Smooth muscle cell (in vitro differentiated cells): Measurements from ENCODE around the gene NKX1-2. TPM values are rescaled to one million over a fixed set of nuclear protein-coding genes. Genes with fewer than 3 reads are reported as not detected.

ENCODE experiments used
- DNase-seq: peaks from one replicate; lab custom pipeline; 2025; ENCODE audit not compliant: unreplicated experiment; lab: John Stamatoyannopoulos, UW
- H2AFZ ChIP-seq: fragments of 200-600 bp; sonication (generic); 2 replicates; pipeline ENCODE4 v1.6.0; 2016; ENCODE audit warnings: antibody characterized with exemption, low read depth, mild to moderate bottlenecking
- H3F3A ChIP-seq: fragments of 200-600 bp; sonication (generic); 2 replicates; pipeline ENCODE4 v1.6.0; 2017; ENCODE audit warnings: antibody characterized with exemption, low read depth
- H3K27ac ChIP-seq: fragments of 200-600 bp; sonication (generic); 2 replicates; pipeline ENCODE4 v1.5.1; 2016; ENCODE audit warnings: low read depth, mild to moderate bottlenecking
- H3K27me3 ChIP-seq: fragments of 200-600 bp; sonication (generic); 2 replicates; pipeline ENCODE4 v1.6.1; 2016; ENCODE audit warnings: low read depth, mild to moderate bottlenecking
- H3K36me3 ChIP-seq: fragments of 200-600 bp; sonication (generic); 2 replicates; pipeline ENCODE4 v1.5.1; 2016; ENCODE audit warnings: low read depth
- H3K4me1 ChIP-seq: fragments of 200-600 bp; sonication (generic); 2 replicates; pipeline ENCODE4 v1.5.1; 2016; ENCODE audit warnings: low read depth
- H3K4me2 ChIP-seq: fragments of 200-600 bp; sonication (generic); 2 replicates; pipeline ENCODE4 v1.6.0; 2016; ENCODE audit warnings: mild to moderate bottlenecking
- H3K4me3 ChIP-seq: fragments of 200-600 bp; sonication (generic); 2 replicates; pipeline ENCODE4 v1.5.1; 2016; ENCODE audit warnings: mild to moderate bottlenecking
- H3K79me2 ChIP-seq: fragments of 200-600 bp; sonication (generic); 2 replicates; pipeline ENCODE4 v1.6.0; 2016; ENCODE audit warnings: low read depth, mild to moderate bottlenecking
- H3K9ac ChIP-seq: fragments of 200-600 bp; sonication (generic); 2 replicates; pipeline ENCODE4 v1.6.0; 2016; ENCODE audit warnings: low read depth
- H3K9me3 ChIP-seq: fragments of 200-600 bp; sonication (generic); replicated peaks from 2 replicates; pipeline ENCODE4 v1.5.1; 2016; ENCODE audit warnings: low read depth
- H4K20me1 ChIP-seq: fragments of 200-600 bp; sonication (generic); 2 replicates; pipeline ENCODE4 v1.6.0; 2016; ENCODE audit warnings: low read depth
- WGBS: methylation state at CpG from one replicate; pipeline ENCODE4 v1.1.7; 2016; ENCODE audit warnings: low lambda C conversion rate; 5-methylcytosine and 5-hydroxymethylcytosine counted together
- polyA plus RNA-seq: library from polyadenylated mRNA; unstranded; fragments of >200 nt; fragmentation: Nextera tagmentation; extraction: Ambion mirVana; gene quantifications from 2 replicates; pipeline ENCODE4 v1.2.1, GENCODE V29; 2016
- total RNA-seq: library from RNA; depleted of rRNA; stranded (reverse); fragments of >200 nt; gene quantifications from 2 replicates; pipeline ENCODE4 v1.2.3, GENCODE V29; 2014
- TF ChIP-seq, protein P1 (sequence below): fragments of 200-600 bp; sonication (generic); IDR thresholded peaks from 2 replicates; pipeline ENCODE4 v1.5.1; 2017; ENCODE audit warnings: borderline replicate concordance, mild to moderate bottlenecking, antibody characterized with exemption; ENCODE audit not compliant: insufficient read depth, poor library complexity, severe bottlenecking

Gene NKX1-2
- total and polyA plus RNA-seq, 2 experiments from 2014 or later = not detected

DNA sequence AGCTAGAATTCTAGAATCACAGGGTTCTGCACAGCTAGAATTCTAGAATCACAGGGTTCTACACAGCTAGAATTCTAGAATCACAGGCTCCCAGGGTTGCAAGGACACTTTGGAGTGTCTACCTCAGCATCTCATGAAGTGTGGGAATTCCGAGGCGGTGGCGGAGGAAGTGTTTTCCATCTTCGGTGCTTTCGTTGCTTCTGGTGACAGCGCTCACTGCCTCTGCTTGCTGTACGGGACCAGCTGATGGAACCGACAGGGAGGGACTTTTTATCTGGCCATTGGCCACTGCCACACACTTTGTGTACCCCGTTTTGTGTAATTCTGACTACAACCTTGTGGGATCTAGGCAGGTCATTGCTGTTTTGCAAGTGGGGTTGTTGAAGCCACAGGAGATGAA lies 41.3 kb upstream of the NKX1-2 start:
- 97% methylated on average over 9 of the region's 9 CpGs for WGBS
- Histone ChIP-seq H3K27me3 (no peaks in the 10 kb centered on the region), H3K9me3 (no peaks in the 10 kb centered on the region), H3K36me3 (no peaks in the 10 kb centered on the region), H3K27ac (no peak overlapping the region), H3K9ac (no peak overlapping the region), H3F3A (no peaks in the 10 kb centered on the region), H3K4me2 (no peak overlapping the region), H4K20me1 (no peaks in the 10 kb centered on the region), H3K4me1 (no peaks in the 10 kb centered on the region), H2AFZ (no peak overlapping the region), H3K79me2 (no peaks in the 10 kb centered on the region), H3K4me3 (no peak overlapping the region)
- no peak for DNase-seq
- TF ChIP-seq, protein P1, sequence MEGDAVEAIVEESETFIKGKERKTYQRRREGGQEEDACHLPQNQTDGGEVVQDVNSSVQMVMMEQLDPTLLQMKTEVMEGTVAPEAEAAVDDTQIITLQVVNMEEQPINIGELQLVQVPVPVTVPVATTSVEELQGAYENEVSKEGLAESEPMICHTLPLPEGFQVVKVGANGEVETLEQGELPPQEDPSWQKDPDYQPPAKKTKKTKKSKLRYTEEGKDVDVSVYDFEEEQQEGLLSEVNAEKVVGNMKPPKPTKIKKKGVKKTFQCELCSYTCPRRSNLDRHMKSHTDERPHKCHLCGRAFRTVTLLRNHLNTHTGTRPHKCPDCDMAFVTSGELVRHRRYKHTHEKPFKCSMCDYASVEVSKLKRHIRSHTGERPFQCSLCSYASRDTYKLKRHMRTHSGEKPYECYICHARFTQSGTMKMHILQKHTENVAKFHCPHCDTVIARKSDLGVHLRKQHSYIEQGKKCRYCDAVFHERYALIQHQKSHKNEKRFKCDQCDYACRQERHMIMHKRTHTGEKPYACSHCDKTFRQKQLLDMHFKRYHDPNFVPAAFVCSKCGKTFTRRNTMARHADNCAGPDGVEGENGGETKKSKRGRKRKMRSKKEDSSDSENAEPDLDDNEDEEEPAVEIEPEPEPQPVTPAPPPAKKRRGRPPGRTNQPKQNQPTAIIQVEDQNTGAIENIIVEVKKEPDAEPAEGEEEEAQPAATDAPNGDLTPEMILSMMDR = no peak

DNA sequence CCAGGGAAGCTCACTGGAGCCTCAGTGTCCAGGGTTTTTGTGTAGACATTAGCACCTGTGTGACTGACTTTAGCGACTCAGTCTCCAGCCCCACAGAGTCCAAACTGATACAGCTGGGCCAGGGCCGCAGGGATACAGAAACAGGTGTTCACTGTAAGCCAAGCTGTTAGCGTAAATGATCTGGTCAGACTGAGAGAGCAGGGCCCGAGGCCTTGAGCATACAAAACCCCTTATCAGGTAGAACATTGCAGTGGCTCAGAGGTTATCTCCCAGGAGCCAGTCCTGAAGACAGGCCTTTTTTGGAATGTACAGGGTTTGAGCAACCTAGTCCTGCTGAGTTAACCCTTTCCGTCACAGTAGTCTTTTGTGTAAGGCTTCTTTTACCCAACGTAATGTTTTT lies 36.8 kb upstream of the NKX1-2 start:
- no peaks in the 10 kb centered on the region for H3K4me1 ChIP-seq
- H3K27ac ChIP-seq = no peak overlapping the region
- H3K79me2 ChIP-seq = no peaks in the 10 kb centered on the region
- H4K20me1 ChIP-seq = no peaks in the 10 kb centered on the region
- TF ChIP-seq, protein P1 = no peak
- H3K4me3 ChIP-seq = no peak overlapping the region
- 89% methylated on average over 6 of the region's 6 CpGs for WGBS
- H3K9ac ChIP-seq = no peak overlapping the region
- no peaks in the 10 kb centered on the region for H3K9me3 ChIP-seq
- DNase-seq = no peak
- H3F3A ChIP-seq = no peaks in the 10 kb centered on the region
- no peaks in the 10 kb centered on the region for H3K27me3 ChIP-seq
- no peak overlapping the region for H3K4me2 ChIP-seq
- no peaks in the 10 kb centered on the region for H3K36me3 ChIP-seq
- H2AFZ ChIP-seq = no peak overlapping the region

DNA sequence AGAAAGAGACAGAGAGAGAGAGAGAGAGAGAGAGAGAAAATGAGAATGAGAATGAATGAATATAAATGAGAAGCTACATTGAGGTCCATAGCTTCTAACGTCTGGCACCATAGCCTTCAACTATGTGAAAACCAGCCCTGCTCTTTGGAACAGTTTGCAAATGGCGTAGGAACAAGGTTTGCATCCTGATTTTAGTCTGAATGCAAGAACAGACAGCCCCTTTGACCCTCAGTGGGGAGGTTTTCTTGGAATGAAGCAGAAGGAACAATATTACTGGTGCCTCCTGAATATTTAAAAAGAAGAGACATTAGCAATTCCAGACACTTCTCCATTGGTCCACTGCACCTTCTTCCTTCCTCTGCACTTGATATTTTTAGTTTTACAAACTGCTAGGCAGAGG lies 34.8 kb upstream of the NKX1-2 start:
- no peak overlapping the region for H2AFZ ChIP-seq
- WGBS = 86% methylated on average over 2 of the region's 2 CpGs

DNA sequence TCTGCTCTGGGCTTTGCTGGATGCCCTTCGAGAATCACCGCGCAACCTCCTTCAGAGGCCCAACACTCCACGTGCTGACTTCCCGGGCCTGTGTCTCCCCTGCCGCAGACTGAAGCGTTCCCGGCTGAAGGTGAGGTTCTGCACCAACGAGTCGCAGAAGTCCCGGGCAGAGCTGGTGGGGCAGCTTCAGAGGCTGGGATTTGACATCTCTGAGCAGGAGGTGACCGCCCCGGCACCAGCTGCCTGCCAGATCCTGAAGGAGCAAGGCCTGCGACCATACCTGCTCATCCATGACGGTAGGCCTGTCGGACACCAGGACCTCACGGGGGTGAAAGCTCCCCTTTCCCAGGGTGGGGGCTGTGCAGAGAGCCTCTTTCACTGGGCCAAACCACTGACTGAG lies 34.2 kb upstream of the NKX1-2 start:
- H3K9ac ChIP-seq = no peak overlapping the region
- no peaks in the 10 kb centered on the region for H4K20me1 ChIP-seq
- H3K27me3 ChIP-seq = no peaks in the 10 kb centered on the region
- H2AFZ ChIP-seq = no peak overlapping the region
- H3K27ac ChIP-seq = no peak overlapping the region
- H3K4me3 ChIP-seq = no peak overlapping the region
- WGBS = 96% methylated on average over 17 of the region's 17 CpGs
- no peaks in the 10 kb centered on the region for H3K4me1 ChIP-seq
- H3F3A ChIP-seq = no peaks in the 10 kb centered on the region
- no peak overlapping the region for H3K4me2 ChIP-seq
- no peaks in the 10 kb centered on the region for H3K9me3 ChIP-seq
- TF ChIP-seq, protein P1 = no peak
- no peaks in the 10 kb centered on the region for H3K36me3 ChIP-seq
- no peaks in the 10 kb centered on the region for H3K79me2 ChIP-seq
- DNase-seq = no peak

More for the DNA sequence above, 34.8 kb upstream of the NKX1-2 start:
- no peaks in the 10 kb centered on the region for H3F3A ChIP-seq
- no peak overlapping the region for H3K27ac ChIP-seq
- no peaks in the 10 kb centered on the region for H3K36me3 ChIP-seq
- no peaks in the 10 kb centered on the region for H3K79me2 ChIP-seq
- H4K20me1 ChIP-seq = no peaks in the 10 kb centered on the region
- no peak overlapping the region for H3K4me3 ChIP-seq
- H3K4me2 ChIP-seq = no peak overlapping the region
- H3K9ac ChIP-seq = no peak overlapping the region
- no peaks in the 10 kb centered on the region for H3K9me3 ChIP-seq
- H3K27me3 ChIP-seq = no peaks in the 10 kb centered on the region
- TF ChIP-seq, protein P1 = no peak
- no peaks in the 10 kb centered on the region for H3K4me1 ChIP-seq
- no peak for DNase-seq
